Measurements from ENCODE around the gene B9D1.

- no peak for TF ChIP-seq POU2F2 (IDR thresholded peaks at IDR 0.05; ENCODE audit: low read depth, low read length)
- no peak for TF ChIP-seq POLR2AphosphoS5 (IDR thresholded peaks at IDR 0.05; ENCODE audit: low read depth, low read length)
Observed at GRCh38 chr17:19365833-19366636, 3.5 kb upstream of the B9D1 start.
